Inflammatory macrophage treated with lipopolysaccharide for 1 hour (primary cell): ENCODE data around the gene PROK2.

Experiments used
- DNase-seq, 2 donors: peaks; one replicate each; pipeline ENCODE4 v3.0.0-alpha.2; 2020 to 2022

Gene PROK2, protein sequence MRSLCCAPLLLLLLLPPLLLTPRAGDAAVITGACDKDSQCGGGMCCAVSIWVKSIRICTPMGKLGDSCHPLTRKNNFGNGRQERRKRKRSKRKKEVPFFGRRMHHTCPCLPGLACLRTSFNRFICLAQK

DNA sequence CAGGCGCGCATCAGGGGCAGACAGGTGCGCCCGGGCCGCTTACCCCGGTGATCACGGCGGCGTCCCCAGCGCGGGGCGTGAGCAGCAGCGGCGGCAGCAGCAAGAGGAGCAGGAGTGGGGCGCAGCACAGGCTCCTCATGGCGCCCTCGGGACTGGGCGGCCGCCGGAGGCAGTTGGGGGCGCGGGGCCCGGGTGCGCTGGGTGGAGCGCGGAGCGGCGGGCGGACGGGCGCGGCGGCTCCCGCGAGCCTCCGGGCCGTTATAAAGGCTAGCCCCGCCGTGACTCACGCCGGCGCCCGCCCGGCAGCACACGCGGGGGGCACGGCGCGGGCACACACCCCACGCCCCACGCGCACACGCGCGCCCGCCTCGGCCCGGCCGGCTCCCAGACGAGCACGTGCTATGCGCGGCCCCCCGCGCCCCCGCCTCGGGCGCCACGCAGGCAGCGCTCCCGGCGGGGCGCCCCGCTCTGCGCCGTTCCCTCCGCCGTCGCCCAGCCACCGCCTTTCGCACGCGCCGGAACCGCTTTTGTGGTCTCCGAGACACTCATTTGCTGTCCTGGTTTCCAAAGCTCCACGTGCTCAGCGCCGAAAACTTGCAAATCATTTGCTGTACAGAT lies at the start of gene PROK2:
Gene PROK2 (minus strand): TSS at position 235 of the 618 bp plus-strand sequence. CDS start 96 bp downstream, at position 139.
- DNase-seq, result no peak

GRCh38 chr3:71831599-71831998 lies 46.7 kb upstream of the PROK2 start:
- no peak for DNase-seq

DNA sequence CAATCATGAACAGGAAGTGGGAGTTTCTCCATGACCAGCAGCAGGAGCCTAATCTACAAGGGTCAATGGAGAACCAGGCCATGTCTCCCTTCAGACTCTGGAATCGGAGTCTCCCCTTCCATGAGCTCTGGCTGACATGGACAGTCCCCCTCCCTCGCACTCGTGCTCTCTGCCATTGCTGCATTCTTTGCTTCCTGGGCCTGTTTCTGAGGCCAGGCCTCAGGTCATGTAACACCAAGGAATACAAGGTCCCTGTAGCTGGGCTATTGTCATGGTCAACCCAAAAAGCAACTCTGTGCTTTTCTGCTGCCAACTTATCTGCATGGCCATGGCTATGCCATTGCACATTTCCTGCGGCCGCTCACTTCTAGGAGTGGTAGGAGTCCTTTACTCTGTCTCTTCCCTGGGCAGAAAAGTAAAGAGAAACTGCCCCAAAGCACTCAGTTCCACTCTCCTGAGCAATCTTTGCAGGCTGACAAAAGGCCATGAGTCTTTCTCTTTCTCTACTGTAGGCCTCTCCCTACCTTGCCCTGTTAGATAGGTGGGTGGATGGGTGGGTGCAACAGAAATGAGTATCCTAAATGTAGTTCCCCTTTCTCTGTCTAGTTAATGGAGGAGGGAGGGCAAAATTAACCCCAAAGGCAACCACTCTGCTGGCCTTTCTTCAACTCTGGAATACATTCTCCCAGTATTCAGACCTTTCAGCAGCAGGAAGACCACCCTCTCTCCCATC lies 40.8 kb upstream of the PROK2 start:
- DNase-seq, result peak; percentile 15 to 49

DNA sequence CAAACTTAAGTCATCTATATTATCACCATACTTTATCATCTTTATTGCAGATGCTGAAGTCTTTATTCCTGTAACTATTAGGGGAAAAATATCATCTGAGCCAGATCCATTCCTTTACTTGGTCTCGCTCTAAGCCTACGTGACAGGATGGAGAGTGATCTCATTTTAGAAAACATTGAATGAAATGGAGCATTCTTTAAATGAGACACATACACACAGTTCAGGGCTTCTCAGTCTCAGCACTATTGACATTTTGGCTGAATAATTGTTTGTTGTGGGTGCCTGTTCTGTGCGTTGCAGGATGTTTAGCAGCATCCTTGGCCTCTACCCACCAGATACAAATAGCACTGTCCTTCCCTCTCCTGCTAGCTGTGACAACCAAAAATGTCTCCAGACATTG lies 36.2 kb upstream of the PROK2 start:
- no peak for DNase-seq

GRCh38 chr3:71817262-71817661 lies 32.3 kb upstream of the PROK2 start:
- no peak for DNase-seq

DNA sequence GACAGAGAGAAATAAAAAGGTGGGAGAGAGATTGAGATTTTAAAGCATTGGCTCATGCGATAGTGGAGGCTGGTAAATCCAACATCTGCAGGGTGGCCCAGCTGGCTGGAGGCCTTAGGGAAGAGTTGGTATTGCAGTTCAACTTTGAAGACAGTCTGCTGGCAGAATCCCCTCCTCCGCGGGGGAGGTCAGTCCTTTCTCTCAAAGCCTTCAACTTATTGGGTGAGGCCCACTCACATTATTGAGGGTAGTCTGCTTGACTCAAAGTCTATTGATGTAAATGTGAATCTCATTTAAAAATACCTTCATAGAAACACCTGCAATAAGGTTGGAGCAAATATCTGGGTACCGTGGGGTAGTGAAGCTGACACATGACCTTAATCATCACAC lies 31.8 kb upstream of the PROK2 start:
- DNase-seq, result no peak

DNA sequence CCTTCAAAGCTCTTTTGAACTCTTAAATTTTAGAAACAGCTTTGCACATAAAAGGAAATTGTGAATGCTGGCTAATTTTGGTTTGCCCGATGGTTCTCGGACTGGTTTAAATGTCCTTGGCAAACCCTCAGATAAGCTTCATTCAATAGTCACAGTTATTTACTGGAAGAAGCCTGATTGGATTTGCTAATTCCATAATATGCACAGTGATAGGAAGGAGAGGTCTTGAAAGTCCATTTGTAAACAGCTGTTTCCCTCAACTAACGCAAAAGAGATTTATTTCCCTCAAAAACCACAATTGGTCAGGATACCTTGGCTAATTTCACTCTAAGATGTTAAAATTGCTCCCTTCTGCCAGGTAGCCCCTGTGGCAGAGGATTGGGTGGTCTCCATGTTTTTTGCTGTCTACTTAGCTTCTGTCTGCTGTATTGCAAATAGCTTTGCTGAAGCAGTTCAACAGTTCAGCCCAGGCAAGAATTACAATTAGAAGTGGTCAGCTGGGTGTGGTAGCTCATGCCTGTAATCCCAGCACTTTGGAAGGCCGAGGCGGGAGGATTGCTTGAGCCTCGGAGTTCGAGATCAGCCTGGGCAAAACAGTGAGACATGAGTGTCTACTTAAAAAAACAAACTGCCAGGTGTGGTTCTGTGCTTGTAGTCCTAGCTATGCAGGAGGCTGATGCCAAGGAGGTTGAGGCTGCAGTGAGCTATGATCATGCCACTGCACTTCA lies 30.6 kb upstream of the PROK2 start:
- DNase-seq, result no peak

DNA sequence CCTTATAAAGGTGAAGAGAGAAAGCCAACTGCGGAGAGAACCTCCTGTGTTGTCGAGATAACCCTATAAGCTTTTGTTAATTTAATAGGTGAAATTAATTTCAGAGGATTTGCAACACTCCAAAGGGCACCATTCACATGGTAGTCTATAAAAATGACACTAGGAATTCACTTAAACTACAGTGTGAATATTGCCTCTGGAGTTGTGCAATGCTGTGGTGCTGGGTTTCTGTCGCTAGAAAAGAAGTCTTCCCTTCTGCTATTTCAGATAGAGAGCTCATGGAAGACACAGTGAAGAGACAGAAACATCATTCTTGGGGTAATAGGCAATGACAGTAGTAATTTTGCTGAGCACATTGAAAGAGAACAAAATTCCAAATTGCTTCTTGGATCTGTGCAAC lies 28.8 kb upstream of the PROK2 start:
- DNase-seq, result no peak

- DNase-seq, result no peak
Measured at GRCh38 chr3:71813073-71813472, 28.1 kb upstream of the PROK2 start.

DNA sequence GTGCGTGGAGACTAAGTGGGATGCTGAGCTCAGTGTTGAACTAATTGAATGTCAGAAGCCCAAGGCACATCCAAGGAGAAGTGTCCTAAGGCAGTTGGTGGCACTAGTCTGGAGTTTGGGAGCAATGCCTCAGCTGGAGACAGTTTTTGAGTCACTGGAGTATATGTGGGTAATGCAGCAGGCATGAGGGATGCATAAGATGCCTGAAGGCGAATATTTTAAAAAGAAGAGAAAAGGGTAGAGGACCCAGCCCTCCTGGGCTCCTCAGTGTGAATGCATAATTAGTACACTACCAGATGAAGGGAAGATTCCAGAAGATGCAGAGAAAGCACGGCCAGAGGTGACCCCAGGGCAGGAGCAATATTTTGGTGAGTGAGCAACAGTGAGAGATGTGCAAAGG lies 25.1 kb upstream of the PROK2 start:
- DNase-seq, result no peak

GRCh38 chr3:71809321-71810026 lies 24.5 kb upstream of the PROK2 start:
- DNase-seq, result no peak

GRCh38 chr3:71806736-71807135 lies 21.8 kb upstream of the PROK2 start:
- DNase-seq, result no peak

GRCh38 chr3:71805691-71806090 lies 20.7 kb upstream of the PROK2 start:
- DNase-seq, result no peak

DNA sequence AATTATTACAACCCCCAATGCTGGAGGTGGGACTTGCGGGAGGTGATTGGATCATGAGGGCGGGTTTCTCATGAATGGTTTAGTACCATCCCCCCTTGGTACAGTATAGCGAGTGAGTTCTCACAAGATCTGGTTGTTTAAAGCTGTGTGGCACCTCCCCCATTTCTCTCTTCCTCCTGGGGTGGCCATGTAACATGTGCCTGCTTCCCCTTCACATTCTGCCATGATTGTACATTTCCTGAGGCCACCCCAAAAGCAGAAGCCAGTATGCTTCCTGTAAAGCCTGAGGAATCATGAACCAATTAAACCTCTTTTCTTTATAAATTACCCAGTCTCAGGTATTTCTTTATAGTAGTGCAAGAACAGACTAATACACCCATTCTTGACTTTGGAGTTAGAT lies 20.3 kb upstream of the PROK2 start:
- DNase-seq, result peak; percentile 44 to 45

DNA sequence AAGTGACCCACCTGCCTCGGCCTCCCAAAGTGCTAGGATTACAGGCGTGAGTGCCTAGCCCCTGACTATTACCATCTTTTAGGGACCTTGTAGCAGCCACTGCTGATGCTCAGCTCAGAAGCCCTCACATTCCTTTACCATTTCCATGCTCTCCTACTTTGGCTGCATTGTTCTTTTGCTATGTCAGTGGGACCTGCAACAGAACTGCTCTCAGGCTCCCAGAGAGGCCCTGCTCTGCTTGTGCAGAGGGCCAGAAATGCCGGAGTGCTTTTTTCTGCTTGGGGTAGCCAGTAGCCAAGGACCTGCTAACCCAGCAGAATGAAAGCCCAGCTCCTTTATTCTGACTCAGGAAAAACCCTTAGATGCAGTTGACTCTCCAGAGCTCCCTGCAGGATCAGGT lies 18.3 kb upstream of the PROK2 start:
- no peak for DNase-seq

DNA sequence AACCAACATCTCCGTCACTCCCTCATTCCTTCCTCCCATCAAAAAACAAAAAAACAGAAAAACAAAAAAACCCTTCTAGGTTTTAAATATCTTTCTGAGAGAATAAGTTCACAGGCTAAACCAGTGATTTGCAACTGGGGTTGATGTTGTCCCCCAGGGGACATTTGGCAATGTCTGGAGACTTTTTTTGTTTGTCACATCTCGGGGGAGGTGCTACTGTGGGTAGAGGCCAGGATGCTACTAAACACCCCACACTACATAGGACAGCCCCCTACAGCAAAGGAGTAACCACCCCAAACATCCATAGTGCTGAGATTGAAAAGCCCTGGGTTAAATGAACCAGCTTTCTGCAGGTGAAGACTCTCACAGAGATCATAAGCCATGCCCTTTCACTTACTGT lies 17.0 kb upstream of the PROK2 start:
- DNase-seq, result no peak

- no peak for DNase-seq
Measured at GRCh38 chr3:71800023-71800422, 15.1 kb upstream of the PROK2 start.

GRCh38 chr3:71797455-71797854 lies 12.5 kb upstream of the PROK2 start:
- DNase-seq, result no peak

GRCh38 chr3:71796290-71796689 lies 11.3 kb upstream of the PROK2 start:
- DNase-seq, result no peak

GRCh38 chr3:71791634-71792033 lies 6.7 kb upstream of the PROK2 start:
- no peak for DNase-seq

DNA sequence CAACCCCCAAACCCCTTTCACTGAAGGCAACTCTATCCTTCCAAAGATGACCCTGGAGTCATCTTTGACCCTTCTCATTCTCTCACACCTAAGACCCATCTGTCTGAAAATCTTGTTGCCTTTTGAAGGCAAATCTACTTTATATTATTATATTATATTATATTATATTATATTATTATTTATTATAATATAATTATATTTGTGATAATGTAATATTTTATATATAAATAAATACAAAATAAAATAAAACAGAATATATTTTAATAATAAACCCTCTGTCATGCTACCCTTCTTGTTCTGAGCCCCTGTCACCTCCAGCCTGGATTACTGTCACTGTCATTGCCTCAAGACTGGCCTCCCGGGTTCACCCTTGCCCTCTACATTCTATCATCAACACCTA lies 5.0 kb upstream of the PROK2 start:
- DNase-seq, result no peak

- DNase-seq, result no peak
Measured at GRCh38 chr3:71787851-71788405, 3.0 kb upstream of the PROK2 start.

DNA sequence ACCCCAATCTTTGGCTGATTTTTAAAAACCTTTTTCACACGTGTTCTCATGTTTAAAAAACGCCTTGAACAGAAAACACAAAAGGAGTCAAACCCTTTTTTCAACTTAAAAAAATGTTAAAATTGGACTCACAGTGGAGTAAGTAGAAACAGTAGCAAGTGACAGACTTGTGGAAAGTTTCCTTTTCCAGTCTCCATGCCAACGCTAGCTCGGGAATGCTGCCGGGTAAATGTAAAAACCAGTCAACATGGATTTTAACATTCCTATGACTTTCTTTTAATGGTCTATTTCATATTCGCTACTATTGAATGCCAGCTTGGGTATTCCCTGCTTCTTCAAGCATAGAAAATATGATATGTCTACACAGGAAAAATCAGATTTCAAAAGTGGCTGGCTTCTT lies 1.6 kb upstream of the PROK2 start:
- DNase-seq, result no peak
